GM18867 (cell line): Measurements from ENCODE around the gene NR2F1.

ENCODE experiments used
- ATAC-seq: cut with Tn5 transposase; IDR thresholded peaks from one replicate; pipeline ENCODE4 v1.9.1; 2021; ENCODE audit warnings: mild to moderate bottlenecking, moderate library complexity; ENCODE audit not compliant: unreplicated experiment

The NR2F1 gene

DNA sequence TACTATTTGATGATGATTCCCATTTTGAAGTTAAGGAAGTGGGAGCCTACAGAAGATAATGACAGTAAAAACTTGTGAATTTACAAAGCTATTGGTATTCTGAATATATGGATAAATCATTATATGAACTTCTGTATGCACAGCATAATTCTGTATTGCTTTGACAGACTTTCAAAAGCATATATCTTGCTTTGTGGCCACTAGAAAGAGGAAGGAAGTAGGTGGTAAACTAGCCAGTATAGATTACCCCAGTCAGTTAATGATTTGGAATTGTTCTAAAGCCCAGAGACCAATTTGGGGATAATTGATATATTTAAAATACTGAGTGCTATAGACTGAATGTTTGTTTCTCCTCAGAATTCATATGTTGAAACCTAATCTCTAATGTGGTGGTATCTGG, 53.0 kb downstream of the NR2F1 start:
- no peak for ATAC-seq

DNA sequence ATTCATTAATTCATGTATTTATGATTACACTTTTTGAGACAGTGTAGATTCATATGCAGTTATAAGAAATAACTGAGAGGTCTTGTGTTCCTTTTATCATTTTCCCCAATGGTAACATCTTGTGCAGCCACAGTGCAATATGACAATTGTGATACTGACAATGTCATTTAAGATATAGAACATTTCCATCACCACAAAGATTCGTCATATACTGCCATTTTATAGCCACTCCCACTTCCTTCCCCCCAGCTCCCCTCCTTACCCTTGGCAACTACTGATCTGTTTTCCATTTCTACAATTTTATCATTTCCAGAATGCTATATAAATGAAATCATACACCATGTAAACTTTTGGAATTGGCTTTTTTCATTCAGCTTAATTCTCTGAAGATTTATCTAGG, 53.8 kb downstream of the NR2F1 start:
- no peak for ATAC-seq

DNA sequence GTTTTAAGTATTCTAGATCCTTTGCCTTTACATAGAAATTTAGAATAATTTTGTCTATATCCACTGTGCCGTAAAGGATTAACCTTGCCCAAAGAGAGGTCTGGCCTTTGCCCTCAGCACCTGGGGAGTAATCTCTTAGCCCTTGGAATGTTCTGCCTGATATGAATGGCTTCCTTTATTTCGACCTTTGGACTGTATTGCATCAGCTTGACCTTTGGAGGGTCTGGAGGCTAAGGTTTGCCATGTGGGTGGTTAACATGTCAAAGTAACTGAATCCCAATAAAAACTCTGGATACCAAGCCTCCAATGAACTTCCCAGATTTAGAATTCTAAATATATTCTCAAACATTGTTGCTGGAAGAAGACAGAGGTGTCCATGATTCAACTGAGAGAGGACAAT, 54.7 kb downstream of the NR2F1 start:
- no peak for ATAC-seq

- ATAC-seq: no peak
These were observed 59.5 kb downstream of the NR2F1 start for GRCh38 chr5:93642526-93642925.
